Measurements from ENCODE around the gene ZBTB25.

Gene ZBTB25

GRCh38 chr14:64421166-64421565 lies 82.5 kb downstream of the ZBTB25 start:
- Histone ChIP-seq H3K4me2 (ENCODE audit: low read depth, low read length, poor library complexity, severe bottlenecking) (no peak overlapping the region), H3K36me3 (ENCODE audit: insufficient read depth, low read length) (peaks cover 76% of the 10 kb centered on the region; the same call in 1 of the 2 replicates), H3K9me3 (ENCODE audit: insufficient read depth, low read depth, low read length) (no peaks in the 10 kb centered on the region), H3K9ac (ENCODE audit: low read depth, low read length, poor library complexity, severe bottlenecking) (no peak overlapping the region), H3F3A (ENCODE audit: low read depth) (no peaks in the 10 kb centered on the region), H4K20me1 (ENCODE audit: insufficient read depth, low read length, poor library complexity, severe bottlenecking) (no peaks in the 10 kb centered on the region), H3K4me1 (ENCODE audit: insufficient read depth, low read length, poor library complexity, severe bottlenecking) (no peaks in the 10 kb centered on the region), H3K27me3 (ENCODE audit: insufficient read depth, low read length, poor library complexity, severe bottlenecking) (no peaks in the 10 kb centered on the region), H2AFZ (ENCODE audit: low read length) (no peak overlapping the region), H3K4me3 (ENCODE audit: low read length, poor library complexity, severe bottlenecking) (no peak overlapping the region), H3K79me2 (ENCODE audit: insufficient read depth, low read length) (no peaks in the 10 kb centered on the region), H3K9me2 (replicated peaks; ENCODE audit: low read depth, low read length) (no peaks in the 10 kb centered on the region)
- TF ChIP-seq EZH2phosphoT487 (IDR thresholded peaks at IDR 0.05; ENCODE audit: borderline replicate concordance), result no peak
- TF ChIP-seq CTCF (conservative IDR thresholded peaks at IDR 0.05; ENCODE audit: low read length), result no peak

GRCh38 chr14:64419003-64419402 lies 84.6 kb downstream of the ZBTB25 start:
- TF ChIP-seq CTCF (conservative IDR thresholded peaks at IDR 0.05; ENCODE audit: low read length), result no peak
- no peak for TF ChIP-seq EZH2phosphoT487 (IDR thresholded peaks at IDR 0.05; ENCODE audit: borderline replicate concordance)
- peaks cover 71% of the 10 kb centered on the region; the same call in 1 of the 2 replicates for H3K36me3 ChIP-seq (ENCODE audit: insufficient read depth, low read length)
- no peaks in the 10 kb centered on the region for H3K79me2 ChIP-seq (ENCODE audit: insufficient read depth, low read length)

GRCh38 chr14:64417771-64418125 lies 85.9 kb downstream of the ZBTB25 start:
- Histone ChIP-seq H3K9me3 (ENCODE audit: insufficient read depth, low read depth, low read length) (no peaks in the 10 kb centered on the region), H3K4me2 (ENCODE audit: low read depth, low read length, poor library complexity, severe bottlenecking) (no peak overlapping the region), H3K4me3 (ENCODE audit: low read length, poor library complexity, severe bottlenecking) (no peak overlapping the region), H2AFZ (ENCODE audit: low read length) (no peak overlapping the region), H4K20me1 (ENCODE audit: insufficient read depth, low read length, poor library complexity, severe bottlenecking) (no peaks in the 10 kb centered on the region), H3K4me1 (ENCODE audit: insufficient read depth, low read length, poor library complexity, severe bottlenecking) (no peaks in the 10 kb centered on the region), H3K27me3 (ENCODE audit: insufficient read depth, low read length, poor library complexity, severe bottlenecking) (no peaks in the 10 kb centered on the region), H3K9ac (ENCODE audit: low read depth, low read length, poor library complexity, severe bottlenecking) (no peak overlapping the region), H3K9me2 (replicated peaks; ENCODE audit: low read depth, low read length) (no peaks in the 10 kb centered on the region), H3K36me3 (ENCODE audit: insufficient read depth, low read length) (peaks cover 75% of the 10 kb centered on the region; the same call in 1 of the 2 replicates), H3F3A (ENCODE audit: low read depth) (no peaks in the 10 kb centered on the region), H3K79me2 (ENCODE audit: insufficient read depth, low read length) (no peaks in the 10 kb centered on the region)
- no peak for TF ChIP-seq CTCF (conservative IDR thresholded peaks at IDR 0.05; ENCODE audit: low read length)
- no peak for TF ChIP-seq EZH2phosphoT487 (IDR thresholded peaks at IDR 0.05; ENCODE audit: borderline replicate concordance)

More at GRCh38 chr14:64419003-64419402, 84.6 kb downstream of the ZBTB25 start:
- no peak overlapping the region for H3K4me2 ChIP-seq (ENCODE audit: low read depth, low read length, poor library complexity, severe bottlenecking)
- no peaks in the 10 kb centered on the region for H3K9me2 ChIP-seq (replicated peaks; ENCODE audit: low read depth, low read length)
- H3K4me1 ChIP-seq (ENCODE audit: insufficient read depth, low read length, poor library complexity, severe bottlenecking), result no peaks in the 10 kb centered on the region
- H4K20me1 ChIP-seq (ENCODE audit: insufficient read depth, low read length, poor library complexity, severe bottlenecking), result no peaks in the 10 kb centered on the region
- H3K27me3 ChIP-seq (ENCODE audit: insufficient read depth, low read length, poor library complexity, severe bottlenecking), result no peaks in the 10 kb centered on the region
- no peak overlapping the region for H2AFZ ChIP-seq (ENCODE audit: low read length)
- H3K4me3 ChIP-seq (ENCODE audit: low read length, poor library complexity, severe bottlenecking), result no peak overlapping the region
- H3F3A ChIP-seq (ENCODE audit: low read depth), result no peaks in the 10 kb centered on the region
- H3K9me3 ChIP-seq (ENCODE audit: insufficient read depth, low read depth, low read length), result no peaks in the 10 kb centered on the region
- no peak overlapping the region for H3K9ac ChIP-seq (ENCODE audit: low read depth, low read length, poor library complexity, severe bottlenecking)
